Measurements from ENCODE around the gene LTBP1. TPM values are rescaled to one million over a fixed set of nuclear protein-coding genes. Genes with fewer than 3 reads are reported as not detected.

LTBP1 gene
- total RNA-seq, 2 experiments from 2014 or later: 61.1 to 82.6 TPM

DNA sequence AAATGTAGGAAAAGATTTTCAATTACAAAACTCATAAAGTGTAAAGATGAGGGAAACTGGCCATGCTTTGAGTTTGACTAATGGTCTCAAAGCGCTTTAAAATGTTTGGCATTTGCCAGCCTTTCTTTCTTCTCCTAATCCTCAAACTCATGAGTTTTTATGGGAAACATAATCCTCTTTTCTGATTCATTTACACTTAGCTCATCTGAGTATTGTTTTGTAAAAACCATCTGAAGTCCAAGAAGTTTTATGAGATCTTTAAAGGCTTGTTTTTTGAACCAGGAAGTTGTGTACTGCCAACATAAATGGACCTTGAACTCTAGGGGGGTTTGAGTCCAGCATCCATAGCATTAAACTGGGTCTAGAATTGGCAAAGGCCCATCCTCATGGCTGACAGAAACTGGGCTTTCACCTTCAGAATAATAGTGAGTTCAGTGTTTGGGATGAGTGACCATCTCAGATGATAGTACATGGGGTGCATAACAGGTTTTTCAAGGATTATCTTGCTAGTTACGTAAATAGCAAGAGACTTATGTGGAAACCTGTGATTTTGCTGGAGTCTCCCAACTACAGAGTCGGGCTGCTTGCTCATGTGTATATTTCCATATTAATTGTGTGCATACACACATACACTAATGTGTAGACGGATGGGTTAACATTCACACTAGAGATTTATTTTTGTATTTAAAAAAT, 3.8 kb upstream of the LTBP1 start:
- peaks cover 51% of the 10 kb centered on the region for H3K4me1 ChIP-seq (ENCODE audit: insufficient read depth, low read length, poor library complexity, severe bottlenecking)
- DNase-seq (ENCODE audit: low spot score): no peak
- no TSS peak for BruUV-seq (replicated peaks)
- H3K27ac ChIP-seq (ENCODE audit: low read depth, low read length, poor library complexity, severe bottlenecking): peak overlapping the region; percentile 45
- no peaks in the 10 kb centered on the region for H3K9me2 ChIP-seq (ENCODE audit: insufficient read depth, low read length)
- no peak for TF ChIP-seq EZH2phosphoT487 (IDR thresholded peaks at IDR 0.05; ENCODE audit: borderline replicate concordance, low read depth, low read length)
- TF ChIP-seq, protein P1, sequence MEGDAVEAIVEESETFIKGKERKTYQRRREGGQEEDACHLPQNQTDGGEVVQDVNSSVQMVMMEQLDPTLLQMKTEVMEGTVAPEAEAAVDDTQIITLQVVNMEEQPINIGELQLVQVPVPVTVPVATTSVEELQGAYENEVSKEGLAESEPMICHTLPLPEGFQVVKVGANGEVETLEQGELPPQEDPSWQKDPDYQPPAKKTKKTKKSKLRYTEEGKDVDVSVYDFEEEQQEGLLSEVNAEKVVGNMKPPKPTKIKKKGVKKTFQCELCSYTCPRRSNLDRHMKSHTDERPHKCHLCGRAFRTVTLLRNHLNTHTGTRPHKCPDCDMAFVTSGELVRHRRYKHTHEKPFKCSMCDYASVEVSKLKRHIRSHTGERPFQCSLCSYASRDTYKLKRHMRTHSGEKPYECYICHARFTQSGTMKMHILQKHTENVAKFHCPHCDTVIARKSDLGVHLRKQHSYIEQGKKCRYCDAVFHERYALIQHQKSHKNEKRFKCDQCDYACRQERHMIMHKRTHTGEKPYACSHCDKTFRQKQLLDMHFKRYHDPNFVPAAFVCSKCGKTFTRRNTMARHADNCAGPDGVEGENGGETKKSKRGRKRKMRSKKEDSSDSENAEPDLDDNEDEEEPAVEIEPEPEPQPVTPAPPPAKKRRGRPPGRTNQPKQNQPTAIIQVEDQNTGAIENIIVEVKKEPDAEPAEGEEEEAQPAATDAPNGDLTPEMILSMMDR (conservative IDR thresholded peaks at IDR 0.05; ENCODE audit: low read length): no peak
- intact Hi-C loops (cut with micrococcal nuclease; ENCODE audit: unreplicated experiment): no loop called here
- H2AFZ ChIP-seq (ENCODE audit: low read length): peak overlapping the region; percentile 84; the same call in 1 of the 2 replicates
- ChIA-PET CTCF (ENCODE audit: unreplicated experiment) (no interaction called here), POLR2A (interaction anchor here (0.6 to 1.1 kb wide), 4 partner anchors 21 to 85 kb away, joined by 3 read pairs; no protein-coding TSS in a partner anchor)
- no peak overlapping the region for H3K4me3 ChIP-seq (ENCODE audit: low read depth, low read length, poor library complexity, severe bottlenecking)
- H3K9me3 ChIP-seq (ENCODE audit: low read length): peaks cover 6% of the 10 kb centered on the region; the same call in 1 of the 2 replicates
- no peaks in the 10 kb centered on the region; the same call in 1 of the 2 replicates for H3K36me3 ChIP-seq (ENCODE audit: insufficient read depth, low read length)
- peak overlapping the region; percentile 66; the same call in 1 of the 2 replicates for H3K4me2 ChIP-seq (ENCODE audit: low read length)
- peaks cover 2% of the 10 kb centered on the region; the same call in 1 of the 2 replicates for H3K79me2 ChIP-seq (ENCODE audit: insufficient read depth, low read depth, low read length)
- H4K20me1 ChIP-seq (ENCODE audit: insufficient read depth, low read length): no peaks in the 10 kb centered on the region

DNA sequence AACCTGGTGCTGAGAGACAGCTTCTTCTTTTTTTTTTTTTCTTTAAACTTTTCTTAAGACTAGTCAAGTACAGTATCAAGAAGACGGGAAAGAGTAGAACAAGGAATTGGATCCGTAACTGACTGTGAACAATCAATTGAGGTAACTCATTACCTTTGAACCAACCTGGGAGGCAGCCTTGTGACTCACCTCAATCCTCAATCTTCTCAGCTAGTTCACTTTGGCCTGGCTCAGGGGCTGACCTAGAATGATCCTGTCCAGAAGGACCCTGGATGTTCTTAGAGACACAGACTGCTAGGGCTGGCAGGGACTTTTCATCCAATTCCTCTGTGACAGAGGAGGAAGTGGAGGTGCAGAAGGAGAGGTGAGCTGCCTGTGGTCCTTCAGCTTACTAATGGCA, 1.5 kb upstream of the LTBP1 start:
- no peak for TF ChIP-seq EZH2phosphoT487 (IDR thresholded peaks at IDR 0.05; ENCODE audit: borderline replicate concordance, low read depth, low read length)
- TF ChIP-seq, protein P1 (conservative IDR thresholded peaks at IDR 0.05; ENCODE audit: low read length): no peak
- H3K4me1 ChIP-seq (ENCODE audit: insufficient read depth, low read length, poor library complexity, severe bottlenecking): peaks cover 60% of the 10 kb centered on the region
- ChIA-PET POLR2A (interaction anchor here (0.6 to 1.7 kb wide), 9 partner anchors 10 to 132 kb away, joined by 3 to 5 read pairs (median 3); no protein-coding TSS in a partner anchor), CTCF (ENCODE audit: unreplicated experiment) (interaction anchor here (1.0 kb wide), 1 partner anchor 110 kb away, joined by 3 read pairs; no protein-coding TSS in a partner anchor)
- peaks cover 25% of the 10 kb centered on the region for H3K79me2 ChIP-seq (ENCODE audit: insufficient read depth, low read depth, low read length)
- no TSS peak for BruUV-seq (replicated peaks)
- no peak for DNase-seq (ENCODE audit: low spot score)
- H2AFZ ChIP-seq (ENCODE audit: low read length): no peak overlapping the region; the same call in 1 of the 2 replicates
- no peak overlapping the region for H3K27ac ChIP-seq (ENCODE audit: low read depth, low read length, poor library complexity, severe bottlenecking)
- peaks cover 14% of the 10 kb centered on the region for H3K36me3 ChIP-seq (ENCODE audit: insufficient read depth, low read length)
- no peaks in the 10 kb centered on the region for H3K9me2 ChIP-seq (ENCODE audit: insufficient read depth, low read length)
- H3K4me2 ChIP-seq (ENCODE audit: low read length): peak overlapping the region; percentile 90
- intact Hi-C loops (cut with micrococcal nuclease; ENCODE audit: unreplicated experiment): loop anchor here (5.0 kb wide), 3 partner anchors 87 to 427 kb away; partner anchors contain the start of gene TTC27
- H4K20me1 ChIP-seq (ENCODE audit: insufficient read depth, low read length): no peaks in the 10 kb centered on the region
- peaks cover 6% of the 10 kb centered on the region; the same call in 1 of the 2 replicates for H3K9me3 ChIP-seq (ENCODE audit: low read length)
- H3K4me3 ChIP-seq (ENCODE audit: low read depth, low read length, poor library complexity, severe bottlenecking): no peak overlapping the region
